NCI-H187 treated with DMSO at 0.1 percent for 48 hours (cell line): ENCODE results near the gene AK5.

Experiments
- DNase-seq: peaks from one replicate; lab custom pipeline; 2025; lab: John Stamatoyannopoulos, UW

Gene AK5

DNA sequence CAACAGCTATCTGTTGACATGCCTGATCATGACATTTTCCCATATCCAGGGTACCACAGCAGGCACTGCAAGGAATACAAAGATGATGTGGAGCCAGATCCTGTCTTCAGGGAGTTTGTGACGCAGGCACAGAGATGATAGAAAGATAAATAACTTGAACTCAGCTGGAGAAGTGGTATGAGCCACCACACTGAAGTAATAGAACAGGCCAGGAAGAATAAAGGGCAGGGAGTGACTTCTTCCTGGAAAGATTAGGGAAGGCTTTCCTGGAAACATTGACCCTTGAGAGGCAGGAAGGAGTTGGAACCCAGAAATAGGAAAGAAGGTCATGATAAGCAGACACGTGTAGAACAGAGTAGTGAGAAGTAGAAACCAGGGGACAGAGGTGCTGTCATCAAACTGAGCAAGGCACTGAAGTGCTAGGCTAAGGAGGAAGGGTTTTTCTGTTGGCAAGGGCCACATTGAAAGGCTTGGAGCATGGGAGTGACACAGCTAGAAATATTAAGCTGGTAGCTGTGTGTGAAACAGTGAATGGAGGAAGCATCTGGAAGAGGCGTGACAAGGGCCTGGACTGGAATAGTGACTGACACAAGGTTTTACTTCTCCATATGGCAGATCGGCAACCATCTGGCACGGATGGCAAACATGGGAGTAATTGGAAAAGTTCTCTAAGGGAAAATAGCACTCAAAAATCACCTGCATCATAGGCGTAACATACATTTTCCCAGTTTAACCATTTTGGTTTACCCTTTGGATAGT is 68.4 kb downstream of the AK5 start:
- DNase-seq: no peak

DNA sequence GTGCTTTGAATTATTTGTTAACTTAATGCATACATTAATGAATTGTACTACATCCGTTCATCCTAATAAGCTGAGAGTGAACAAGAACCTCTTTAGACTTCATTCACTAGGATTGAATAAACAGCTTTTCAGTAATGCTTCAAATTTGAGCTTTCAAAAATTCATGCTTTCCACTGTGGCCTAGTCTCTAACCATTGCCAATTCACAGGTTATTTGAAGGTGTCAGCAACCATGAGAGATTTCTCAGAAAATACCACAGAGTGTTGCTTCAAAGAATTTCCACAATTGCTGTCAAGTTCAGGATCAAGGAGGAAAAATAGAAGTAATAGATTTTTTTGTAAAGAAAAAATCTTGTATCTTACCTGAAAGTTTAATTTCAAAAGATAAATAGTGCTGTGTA is 72.7 kb downstream of the AK5 start:
- no peak for DNase-seq

DNA sequence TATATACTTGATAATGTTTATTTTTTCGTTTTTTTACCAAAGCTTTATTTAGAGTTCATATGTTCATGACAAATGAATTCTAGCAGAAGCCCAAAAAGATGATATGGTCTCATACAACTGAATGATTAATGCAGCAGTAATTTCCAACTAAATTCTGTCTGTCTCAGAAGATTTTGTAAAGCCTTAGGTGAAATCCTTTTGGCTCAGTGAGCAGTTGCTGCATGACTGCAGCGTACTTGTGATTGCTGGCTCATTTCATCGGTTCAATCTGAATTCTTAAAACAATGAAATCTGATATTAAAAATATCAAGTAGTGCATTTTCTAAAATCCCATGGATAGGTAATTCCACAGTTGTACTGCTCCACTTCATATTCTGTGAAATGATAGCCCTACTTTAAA is 73.2 kb downstream of the AK5 start:
- DNase-seq: no peak

DNA sequence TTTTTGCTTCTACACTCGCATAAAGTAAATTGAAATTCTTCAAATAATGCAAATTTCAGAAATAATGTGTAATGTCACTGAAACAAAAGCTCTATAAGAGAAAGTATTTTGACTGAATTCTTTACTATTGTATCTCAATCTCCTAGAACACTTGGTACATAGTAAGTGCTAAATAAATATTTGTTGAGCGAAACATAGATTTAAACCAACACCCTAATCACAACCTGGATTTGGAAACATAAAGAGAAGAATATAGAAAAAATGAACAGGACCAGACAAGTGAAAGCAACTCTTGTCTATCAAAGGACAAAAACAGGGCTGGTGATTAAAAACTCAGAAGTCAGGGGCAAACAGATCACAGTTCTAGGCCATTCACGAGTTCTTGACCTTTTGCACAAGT is 74.3 kb downstream of the AK5 start:
- no peak for DNase-seq

DNA sequence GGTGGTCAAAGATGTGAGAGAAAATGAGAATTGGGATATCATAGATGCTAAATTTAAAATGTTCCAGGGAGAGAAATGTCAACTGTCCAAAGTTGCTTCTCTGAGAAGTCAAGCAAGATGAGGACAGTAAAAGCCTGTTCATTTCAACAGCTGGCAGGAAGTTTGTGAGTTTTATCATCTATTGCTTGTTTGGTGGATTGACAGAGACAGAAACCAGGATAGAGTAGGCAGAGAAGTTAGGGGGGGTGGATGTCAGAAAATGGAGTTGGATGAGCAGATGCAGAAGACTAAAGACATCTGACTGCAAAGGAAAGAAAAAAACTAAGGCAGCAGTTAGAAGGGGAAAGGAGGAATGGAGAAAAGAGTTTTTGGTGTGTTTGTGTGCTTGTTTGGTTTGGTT is 78.4 kb downstream of the AK5 start:
- DNase-seq: no peak

DNA sequence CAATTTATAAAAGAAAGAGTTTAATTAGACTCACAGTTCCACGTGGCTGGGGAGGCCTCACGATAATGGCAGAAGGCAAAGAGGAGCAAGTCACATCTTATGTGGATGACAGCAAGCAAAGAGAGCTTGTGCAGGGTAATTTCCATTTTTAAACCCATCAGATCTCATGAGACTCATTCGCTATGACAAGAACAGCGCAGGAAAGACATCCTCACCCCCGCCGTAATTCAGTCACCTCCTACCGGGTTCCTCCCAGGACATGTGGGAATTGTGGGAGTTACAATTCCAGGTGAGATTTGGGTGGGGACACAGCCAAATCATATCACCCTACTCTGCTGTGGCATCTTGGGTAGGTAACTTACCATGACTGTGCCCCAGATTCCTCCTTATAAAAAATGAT is 79.8 kb downstream of the AK5 start:
- no peak for DNase-seq

DNA sequence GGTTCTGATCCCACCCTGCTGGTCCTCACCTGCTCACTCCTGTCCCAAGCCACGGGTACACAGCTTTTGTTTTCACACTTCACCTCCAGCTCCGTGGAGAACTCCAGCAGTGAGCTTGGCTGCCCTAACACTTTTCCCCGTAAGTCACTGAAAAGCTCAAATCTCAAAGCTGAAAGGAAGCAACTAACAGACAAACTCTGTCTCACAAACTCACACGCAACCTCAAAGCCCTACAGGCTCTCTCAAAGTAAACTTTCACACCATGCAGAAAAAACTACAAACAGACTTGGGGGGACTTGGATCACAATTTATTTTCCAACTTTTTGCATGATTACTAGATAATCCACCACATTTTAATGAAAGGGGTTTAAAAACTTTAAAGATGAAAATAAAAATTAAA is 88.3 kb downstream of the AK5 start:
- DNase-seq: no peak

DNA sequence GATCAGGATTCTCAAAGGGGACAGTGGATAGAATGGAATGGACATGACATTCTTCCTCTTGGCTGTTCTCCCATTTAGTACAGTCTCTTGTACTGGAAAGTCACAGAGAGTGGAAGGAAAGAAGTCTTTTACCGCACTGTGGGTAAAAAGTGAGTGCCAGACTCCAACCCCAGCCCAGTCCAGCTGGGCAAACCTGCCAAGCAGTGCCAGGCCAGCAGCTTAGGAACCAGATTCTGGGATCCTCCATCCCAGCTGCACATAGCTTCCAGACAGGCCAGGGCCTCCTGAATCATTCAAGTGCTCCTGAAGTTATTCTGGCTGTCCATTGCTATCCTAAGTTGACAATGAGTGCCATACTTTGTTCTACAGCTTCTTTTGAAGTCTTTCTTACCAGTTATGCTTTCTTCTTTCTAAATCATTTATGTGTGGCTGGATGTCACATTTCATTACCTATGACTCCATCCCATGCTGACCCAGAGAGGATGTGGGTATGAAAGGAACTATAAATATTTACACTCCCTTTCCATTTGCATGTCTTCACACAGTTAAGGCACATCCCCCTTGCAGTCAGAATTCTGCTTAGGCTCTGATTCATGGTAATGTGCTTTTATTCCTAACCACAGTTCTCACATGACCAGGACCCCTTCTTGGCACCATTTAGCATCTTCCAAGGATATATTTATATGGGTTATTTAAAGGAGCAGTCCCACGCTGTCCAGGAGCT is 88.9 kb downstream of the AK5 start:
- no peak for DNase-seq

DNA sequence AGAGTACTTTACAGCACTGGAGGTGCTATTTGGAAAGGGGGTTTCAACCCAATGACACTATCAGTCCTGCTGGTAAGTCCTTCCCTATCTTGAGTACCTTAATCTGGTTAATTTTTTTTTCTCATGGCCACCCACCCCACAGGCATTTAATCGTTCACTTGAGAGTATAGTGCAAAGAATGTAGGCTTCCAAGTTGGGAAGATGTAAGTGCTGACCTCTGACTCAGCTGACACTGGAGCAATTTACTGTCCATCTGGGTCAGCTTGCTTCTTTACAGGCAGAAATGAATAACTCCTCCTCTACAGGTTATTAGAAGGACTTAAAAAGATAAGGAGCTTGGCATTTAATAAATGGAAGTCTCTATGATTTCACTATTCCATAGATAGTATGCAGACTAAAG is 89.6 kb downstream of the AK5 start:
- DNase-seq: no peak

DNA sequence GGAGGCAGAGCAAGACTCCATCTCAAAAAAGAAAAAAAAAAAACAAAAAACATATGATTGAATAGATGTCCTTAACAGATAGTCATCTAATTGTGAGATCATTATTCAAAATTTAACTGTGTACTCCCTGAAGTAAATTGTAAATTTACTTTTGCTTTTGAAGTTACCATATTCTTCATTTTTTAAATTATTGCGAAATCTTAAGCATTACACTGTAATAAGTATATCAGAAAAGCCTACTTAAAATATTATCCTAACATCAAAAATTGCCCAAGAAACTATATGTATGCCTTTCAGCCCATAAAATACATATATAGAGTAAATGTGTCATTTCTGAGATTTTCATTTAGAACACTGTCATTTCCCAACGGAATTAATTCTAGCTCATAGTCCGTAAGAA is 91.9 kb downstream of the AK5 start:
- DNase-seq: no peak

DNA sequence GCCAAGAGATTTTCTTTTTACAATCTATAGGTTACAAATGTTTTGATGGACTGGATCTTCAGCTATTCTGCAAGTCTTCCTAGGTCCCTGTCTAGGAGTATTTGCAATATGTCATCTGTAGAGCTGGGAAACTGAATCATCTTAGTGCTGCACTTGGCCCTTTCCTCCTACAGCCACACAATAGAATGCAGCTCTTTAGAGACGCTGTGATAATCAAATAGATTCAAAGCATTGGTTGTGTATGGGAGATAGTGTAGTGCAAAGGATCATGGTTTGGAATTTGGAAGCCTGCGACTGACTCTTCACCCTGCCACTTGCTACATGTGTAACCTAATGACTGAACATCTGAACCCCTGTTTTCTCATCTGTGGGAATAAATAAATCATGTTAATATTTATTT is 93.7 kb downstream of the AK5 start:
- no peak for DNase-seq

DNA sequence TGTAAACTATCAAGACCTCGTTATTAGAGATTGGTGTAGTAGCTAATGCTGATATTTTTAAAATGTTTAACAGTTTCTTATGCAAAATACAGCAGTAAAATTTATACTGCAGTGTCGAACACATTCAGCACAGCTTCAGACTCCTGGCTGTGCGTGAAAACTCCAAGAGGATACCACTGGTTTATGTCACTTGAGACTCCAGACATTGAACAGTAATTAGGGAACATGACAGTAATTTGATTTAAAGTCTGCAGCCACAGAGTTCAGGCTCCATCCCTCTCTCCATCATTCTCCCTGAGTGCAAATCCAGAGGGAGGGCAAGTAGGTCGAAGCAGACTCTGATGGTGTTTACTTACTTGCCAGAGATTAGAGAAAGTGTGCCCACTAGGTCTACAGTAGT is 94.2 kb downstream of the AK5 start:
- no peak for DNase-seq

DNA sequence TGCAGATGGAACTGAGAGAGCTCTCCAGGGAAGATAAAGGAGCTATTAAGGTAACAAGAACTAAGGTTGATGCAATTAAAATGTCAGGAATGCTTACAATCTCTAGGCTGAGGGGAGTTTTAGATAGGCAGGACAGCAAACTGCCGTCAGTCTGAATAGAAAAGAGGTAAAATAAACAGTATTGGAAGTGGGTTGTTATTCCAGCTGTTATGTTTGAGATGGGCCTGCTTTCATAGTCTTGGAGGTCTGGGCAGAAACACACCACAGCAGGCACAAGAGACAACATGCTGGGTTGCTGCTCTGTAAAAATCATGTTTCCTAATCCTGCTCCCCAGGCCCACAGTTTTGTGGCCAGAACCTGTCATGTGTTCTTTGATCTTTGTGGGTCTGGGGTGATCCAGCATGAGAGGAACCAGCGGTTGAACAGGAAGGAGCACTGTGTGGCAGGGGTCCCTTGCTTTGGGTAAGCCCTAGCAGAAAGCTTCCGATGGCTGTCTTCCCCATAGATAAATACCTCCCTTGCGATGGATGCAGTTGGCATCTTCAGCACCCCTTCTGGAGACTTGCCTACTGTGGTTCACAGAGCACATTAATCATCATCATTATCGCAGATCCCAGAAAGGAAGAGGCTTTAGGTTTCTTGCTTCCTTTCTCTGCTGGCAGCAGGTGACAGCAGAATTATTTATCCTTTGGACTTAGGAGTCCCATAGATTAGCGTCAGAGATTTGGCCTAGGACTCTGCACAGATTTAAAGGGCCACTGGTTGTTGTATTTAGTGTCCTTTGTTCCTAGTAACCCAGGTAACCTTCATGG is 97.1 kb downstream of the AK5 start:
- no peak for DNase-seq

DNA sequence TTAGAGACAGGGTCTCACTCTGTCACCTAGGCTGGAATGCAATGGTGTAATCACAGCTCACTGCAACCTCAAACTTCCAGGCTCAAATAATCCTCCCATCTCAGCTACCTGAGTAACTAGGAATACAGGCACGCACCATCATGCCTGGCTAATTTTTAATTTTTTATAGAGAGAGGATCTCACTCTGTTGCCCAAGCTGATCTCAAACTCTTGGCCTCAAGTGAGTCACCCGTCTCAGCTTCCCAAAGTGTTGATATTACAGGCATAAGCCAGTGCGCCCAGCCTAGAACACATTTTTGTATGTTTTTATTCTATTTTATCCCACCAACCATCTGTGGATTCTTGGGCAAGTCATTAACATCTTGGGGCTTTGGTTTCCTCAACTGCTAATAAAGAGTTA is 100.5 kb downstream of the AK5 start:
- no peak for DNase-seq

DNA sequence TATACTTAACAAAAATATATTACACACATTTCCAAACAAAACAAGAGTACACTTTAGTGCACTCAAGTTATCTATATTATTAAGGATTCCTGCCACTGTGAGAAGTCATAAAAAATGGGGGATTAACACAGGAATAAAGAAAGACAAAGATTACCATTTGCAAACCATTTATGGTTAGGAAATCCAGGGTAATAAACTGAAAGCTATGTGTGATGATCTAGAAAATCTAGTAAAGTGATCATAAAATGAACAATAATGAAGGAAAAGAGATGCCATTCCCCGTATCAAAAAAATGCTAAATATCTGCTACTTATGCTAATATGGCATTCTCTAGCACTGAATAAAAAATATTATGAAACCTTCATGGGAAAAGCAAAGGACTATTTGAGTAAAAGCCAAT is 101.4 kb downstream of the AK5 start:
- no peak for DNase-seq

DNA sequence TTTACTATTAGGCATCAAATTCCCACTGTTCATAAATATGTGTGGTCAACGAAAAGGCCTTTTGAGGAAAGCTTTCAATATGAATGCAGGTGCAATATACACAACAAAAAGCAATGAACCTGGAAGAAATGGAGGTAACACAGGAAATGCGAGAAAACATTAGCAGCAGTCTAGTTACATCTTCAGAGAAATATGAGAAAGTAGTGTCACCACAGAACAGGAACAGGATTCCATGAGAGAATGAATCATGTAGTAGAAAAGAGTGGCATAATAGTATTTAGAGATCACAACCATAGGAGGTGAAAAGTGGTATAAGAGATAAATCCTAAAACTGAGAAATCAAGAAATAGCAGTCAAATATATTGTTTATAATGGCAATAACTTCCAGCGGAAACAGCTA is 103.7 kb downstream of the AK5 start:
- DNase-seq: no peak

DNA sequence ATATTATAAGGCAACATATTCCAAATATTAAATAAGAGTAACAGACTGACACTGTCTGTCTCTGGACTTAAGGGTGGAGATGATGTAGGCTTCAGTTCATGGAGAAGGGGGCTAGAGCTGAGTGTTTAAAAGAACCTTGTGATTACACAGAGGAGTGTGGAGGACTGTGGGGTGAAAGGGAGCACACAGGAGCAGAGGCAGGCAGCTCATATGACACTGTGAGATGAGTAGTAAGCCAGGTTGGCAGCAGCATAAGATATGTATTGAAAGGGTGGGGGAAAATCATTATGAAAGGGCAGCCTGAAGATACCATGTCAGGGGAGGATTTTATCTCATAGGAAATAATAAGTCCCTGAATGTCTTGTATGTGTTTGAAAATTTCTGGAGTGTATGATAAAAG is 104.5 kb downstream of the AK5 start:
- DNase-seq: no peak

DNA sequence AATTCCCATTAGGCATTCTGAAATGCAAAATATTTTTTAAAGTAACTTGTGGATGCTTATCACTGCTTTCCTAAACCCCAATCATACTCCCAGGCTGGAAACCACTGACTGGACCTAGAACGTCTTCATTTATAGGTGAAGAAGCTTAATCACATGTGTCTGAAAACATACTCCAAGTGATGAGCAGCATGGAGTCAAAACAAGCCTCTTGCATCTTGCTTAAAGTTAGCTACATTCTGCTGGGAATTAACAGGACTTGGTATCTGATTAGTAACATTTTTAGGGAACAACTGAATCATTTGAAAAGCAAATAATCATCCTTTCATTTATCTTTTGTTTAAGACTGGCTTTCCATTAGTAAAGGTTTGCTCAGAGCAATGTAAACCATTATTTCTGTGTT is 105.7 kb downstream of the AK5 start:
- DNase-seq: no peak

DNA sequence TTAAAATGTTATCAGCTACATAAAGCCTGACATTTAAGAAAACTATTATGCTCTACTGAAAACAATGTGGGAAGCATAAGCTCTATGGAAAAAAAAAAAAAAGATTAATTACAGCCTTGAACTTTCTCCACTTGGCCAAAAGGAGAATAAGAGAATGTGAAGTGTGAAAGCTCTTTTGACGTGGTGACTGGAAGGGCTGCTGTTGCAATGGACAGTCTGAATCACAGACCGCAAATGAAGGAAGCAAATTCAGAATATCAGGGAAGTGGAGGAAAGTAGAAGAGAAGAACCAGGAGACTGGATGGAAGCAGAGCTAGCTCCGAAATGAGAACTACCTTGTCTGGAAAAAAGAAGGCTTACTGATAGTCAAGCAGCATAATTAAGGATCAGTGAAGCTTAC is 106.8 kb downstream of the AK5 start:
- DNase-seq: no peak

DNA sequence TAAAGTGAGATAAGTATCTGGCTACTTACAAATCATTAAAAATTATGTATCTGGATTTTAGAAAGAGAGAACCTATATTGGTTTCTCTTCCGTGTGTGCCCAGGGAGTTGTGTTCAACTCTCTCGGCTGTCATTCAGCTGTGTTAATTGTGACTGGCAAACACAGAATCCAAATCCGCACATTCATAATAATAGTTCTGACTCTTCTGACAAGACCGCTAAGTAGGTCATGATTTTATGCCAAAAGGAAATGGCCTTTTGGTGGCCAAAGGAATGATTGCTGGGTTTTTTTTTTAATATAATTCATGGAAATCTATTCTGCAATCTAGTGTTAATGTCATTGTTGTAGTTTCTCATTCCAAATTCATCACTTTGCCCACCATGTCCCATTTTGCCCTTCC is 110.7 kb downstream of the AK5 start:
- no peak for DNase-seq

DNA sequence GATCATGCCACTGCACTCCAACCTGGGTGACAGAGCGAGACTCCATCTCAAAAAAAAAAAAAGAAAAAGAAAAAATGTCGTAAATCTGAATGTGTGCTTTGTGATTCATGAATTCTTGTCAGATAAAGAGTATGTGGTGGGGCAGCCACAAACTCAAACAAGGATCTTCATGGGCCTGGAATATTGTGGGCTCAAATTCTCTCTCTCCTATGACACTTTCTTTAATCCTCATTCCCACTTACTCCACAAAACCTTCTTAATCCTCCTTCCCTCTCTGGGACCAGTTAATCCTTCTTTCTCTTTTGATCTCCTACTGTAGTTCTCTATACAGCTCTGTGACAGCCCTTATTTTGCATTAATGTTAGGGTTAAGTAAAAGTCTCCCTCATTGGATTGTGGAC is 112.3 kb downstream of the AK5 start:
- no peak for DNase-seq

DNA sequence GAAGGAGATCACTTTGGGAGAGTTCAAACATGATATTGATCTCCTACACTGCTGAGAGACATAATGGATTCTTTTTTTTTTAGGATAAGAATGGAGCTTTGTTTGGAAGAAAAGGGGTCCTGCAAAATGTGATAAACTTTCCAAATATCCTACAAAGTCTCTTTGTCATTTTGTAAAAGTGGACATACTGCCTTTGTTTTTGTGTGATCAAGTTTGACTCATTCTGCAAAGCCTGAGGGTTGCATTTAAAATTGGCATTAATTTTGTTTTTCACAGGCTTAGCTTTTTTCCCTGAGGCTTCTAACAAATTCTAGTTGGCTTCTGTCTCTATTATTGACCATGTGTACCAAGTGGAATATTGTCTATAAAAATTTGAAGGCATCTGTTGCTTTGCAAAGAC is 113.2 kb downstream of the AK5 start:
- no peak for DNase-seq

DNA sequence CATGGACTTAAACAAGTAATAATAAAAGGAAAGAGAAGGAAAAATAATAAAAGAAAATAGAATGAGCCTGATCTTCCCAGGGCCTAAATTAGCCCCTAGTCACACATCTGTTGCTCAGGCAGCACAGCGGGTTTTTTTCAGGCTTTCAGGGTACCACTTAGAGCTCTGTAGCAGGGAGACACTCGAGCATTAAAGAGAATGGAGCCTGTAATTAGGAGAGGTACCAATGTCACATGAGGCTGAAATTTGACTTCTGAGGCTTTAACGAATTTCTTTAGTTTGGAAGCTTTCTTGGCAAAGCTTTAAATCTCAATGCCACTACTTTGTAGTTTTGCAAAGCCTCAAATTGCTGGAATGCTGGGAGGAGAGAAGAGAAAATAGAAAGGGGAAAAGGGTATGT is 116.3 kb downstream of the AK5 start:
- DNase-seq: no peak
